Fibroblast of lung (primary cell): ENCODE data around the gene ANKRD36C. TPM values are rescaled to one million over a fixed set of nuclear protein-coding genes. Genes with fewer than 3 reads are reported as not detected.
"Not testable (repeated sequence)": the region's sequence is repeated elsewhere in the genome, so short reads cannot be mapped to it uniquely, and the experiment has no call there.

ENCODE experiments used
- DNase-seq, 2 donors: peaks; one replicate each; pipeline versions ENCODE4 v3.0.0 to v3.0.0-alpha.2; 2010; ENCODE audit warnings: low read depth in 2 of 2
- H2AFZ ChIP-seq: 2 replicates; pipeline ENCODE4 v1.5.1; 2012; ENCODE audit warnings: low read length, control low read depth, inconsistent platforms
- H3K27ac ChIP-seq: 2 replicates; pipeline ENCODE4 v1.5.1; 2011; ENCODE audit warnings: low read length, control low read depth; ENCODE audit not compliant: insufficient read depth
- H3K27me3 ChIP-seq: 2 replicates; pipeline ENCODE4 v1.5.1; 2011; ENCODE audit warnings: mild to moderate bottlenecking, low read length; ENCODE audit not compliant: control insufficient read depth, insufficient read depth
- H3K36me3 ChIP-seq: 2 replicates; pipeline ENCODE4 v1.5.1; 2011; ENCODE audit warnings: low read length; ENCODE audit not compliant: control insufficient read depth, insufficient read depth
- H3K4me1 ChIP-seq: 2 replicates; pipeline ENCODE4 v1.5.1; 2011; ENCODE audit warnings: low read length; ENCODE audit not compliant: control insufficient read depth, insufficient read depth; ENCODE audit errors: extremely low read depth
- H3K4me2 ChIP-seq: 2 replicates; pipeline ENCODE4 v1.5.1; 2011; ENCODE audit warnings: low read length, control low read depth; ENCODE audit not compliant: insufficient read depth; ENCODE audit errors: extremely low read depth
- H3K4me3 ChIP-seq, 4 experiments: fragments of 200-600 bp in 1 of 4; sonication (generic) in 1 of 4; replicated peaks in 1 of 4; 2 replicates each; pipeline ENCODE4 v1.5.1; 2011 to 2016; ENCODE audit warnings: low read length in 4 of 4, low read depth in 3 of 4, mild to moderate bottlenecking in 3 of 4, control low read depth in 2 of 4, inconsistent platforms in 1 of 4, mixed read lengths in 1 of 4; ENCODE audit not compliant: insufficient read depth in 1 of 4; ENCODE audit errors: control extremely low read depth in 1 of 4
- H3K79me2 ChIP-seq: 2 replicates; pipeline ENCODE4 v1.5.1; 2012; ENCODE audit warnings: mild to moderate bottlenecking, low read length, inconsistent platforms; ENCODE audit not compliant: control insufficient read depth, insufficient read depth
- H3K9ac ChIP-seq: 2 replicates; pipeline ENCODE4 v1.5.1; 2011; ENCODE audit warnings: mild to moderate bottlenecking, low read length, control low read depth; ENCODE audit not compliant: insufficient read depth
- H3K9me3 ChIP-seq: 2 replicates; pipeline ENCODE4 v1.5.1; 2012; ENCODE audit warnings: low read depth, low read length; ENCODE audit not compliant: control insufficient read depth, insufficient read depth
- H4K20me1 ChIP-seq: 2 replicates; pipeline ENCODE4 v1.5.1; 2011; ENCODE audit warnings: low read length; ENCODE audit not compliant: control insufficient read depth, insufficient read depth; ENCODE audit errors: extremely low read depth
- polyA plus RNA-seq, 2 donors: library from polyadenylated mRNA; depleted of rRNA in 1 of 2; stranded (reverse) in 1 of 2; unstranded in 1 of 2; fragments of >200 nt; gene quantifications; 2 replicates each; pipeline ENCODE4 v1.2.1, GENCODE V29; 2011 to 2012; ENCODE audit warnings: missing spikeins in 1 of 2
- total RNA-seq: library from RNA; depleted of rRNA; stranded (reverse); fragments of >200 nt; gene quantifications from 2 replicates; pipeline ENCODE4 v1.2.1, GENCODE V29; 2014

The ANKRD36C gene
- total and polyA plus RNA-seq, 2 donors (not counting 1 experiment from before 2014, with no cell fraction given) = 3.9 to 32.9 TPM

DNA sequence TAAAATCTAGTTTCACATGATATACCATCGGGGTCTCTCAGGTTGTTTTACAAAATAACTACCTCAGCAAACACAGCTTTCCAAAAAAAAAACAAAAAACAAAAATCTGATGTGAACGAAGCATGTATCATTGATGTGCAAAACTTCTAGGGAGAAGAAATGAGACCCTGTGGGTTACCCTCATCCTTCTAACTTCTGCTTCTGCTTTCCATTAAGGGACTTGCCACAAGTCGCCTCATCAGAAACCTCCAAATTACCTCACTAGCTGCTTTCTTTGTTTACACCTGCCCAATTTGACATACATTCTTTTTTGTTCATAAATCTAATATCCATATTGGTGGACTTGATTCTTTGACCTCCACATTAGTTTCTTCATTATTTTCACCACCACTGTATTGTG is 60.9 kb downstream of the ANKRD36C start:
- H3K79me2 ChIP-seq, H3K4me2 ChIP-seq, DNase-seq, H3K4me3 ChIP-seq, H4K20me1 ChIP-seq, H3K27me3 ChIP-seq, H2AFZ ChIP-seq, H3K27ac ChIP-seq, H3K4me1 ChIP-seq, H3K9ac ChIP-seq, H3K9me3 ChIP-seq, H3K36me3 ChIP-seq: not testable (repeated sequence)

GRCh38 chr2:95917007-95917406 is 74.6 kb downstream of the ANKRD36C start:
- not testable (repeated sequence) for H3K9me3 ChIP-seq, H3K36me3 ChIP-seq, H3K9ac ChIP-seq, H3K4me2 ChIP-seq, H3K4me3 ChIP-seq, H4K20me1 ChIP-seq, H3K27ac ChIP-seq, H2AFZ ChIP-seq, H3K4me1 ChIP-seq, H3K79me2 ChIP-seq, H3K27me3 ChIP-seq
- peak in 1 of 2 donors; percentile 13 for DNase-seq

DNA sequence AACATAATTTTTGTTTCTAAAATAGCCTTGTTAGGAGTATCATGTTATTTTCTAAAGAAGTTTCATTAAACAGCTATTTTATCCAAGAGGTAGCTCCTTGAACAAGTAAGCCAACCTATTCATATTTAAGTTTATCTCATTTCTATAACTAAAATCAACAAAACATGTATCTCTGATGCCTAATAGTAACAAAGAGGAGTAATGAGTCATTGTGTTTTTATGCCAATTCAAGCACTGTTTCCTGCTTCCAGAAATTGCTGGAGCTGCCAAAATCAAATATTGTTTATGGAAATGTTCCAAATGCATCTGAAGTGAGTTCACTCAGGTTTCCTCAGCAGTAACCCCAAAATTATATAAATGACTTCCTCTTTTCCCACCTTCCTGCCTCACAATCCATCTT is 76.5 kb downstream of the ANKRD36C start:
- peak; percentile 13 to 14 for DNase-seq

DNA sequence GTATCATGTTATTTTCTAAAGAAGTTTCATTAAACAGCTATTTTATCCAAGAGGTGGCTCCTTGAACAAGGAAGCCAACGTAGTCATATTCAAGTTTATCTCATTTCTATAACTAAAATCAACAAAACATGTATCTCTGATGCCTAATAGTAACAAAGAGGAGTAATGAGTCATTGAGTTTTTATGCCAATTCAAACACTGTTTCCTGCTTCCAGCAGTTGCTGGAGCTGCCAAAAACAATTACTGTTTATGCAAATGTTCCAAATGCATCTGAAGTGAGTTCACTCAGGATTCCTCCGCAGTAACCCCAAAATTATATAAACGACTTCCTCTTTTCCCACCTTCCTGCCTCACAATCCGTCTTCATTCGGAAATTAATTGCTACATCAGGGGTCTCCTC is 80.2 kb downstream of the ANKRD36C start:
- H3K36me3 ChIP-seq, H3K27me3 ChIP-seq, H2AFZ ChIP-seq, H3K79me2 ChIP-seq, H3K4me1 ChIP-seq, H3K9ac ChIP-seq, H4K20me1 ChIP-seq, H3K4me3 ChIP-seq, H3K9me3 ChIP-seq, H3K27ac ChIP-seq: not testable (repeated sequence)
- peak overlapping the region; percentile 37 for H3K4me2 ChIP-seq
- DNase-seq = peak; percentile 85 to 87

More for the DNA sequence above, 76.5 kb downstream of the ANKRD36C start:
- not testable (repeated sequence) for H3K9ac ChIP-seq, H3K27ac ChIP-seq, H3K9me3 ChIP-seq, H3K4me2 ChIP-seq, H3K27me3 ChIP-seq, H2AFZ ChIP-seq, H3K4me3 ChIP-seq, H4K20me1 ChIP-seq, H3K4me1 ChIP-seq, H3K36me3 ChIP-seq, H3K79me2 ChIP-seq

GRCh38 chr2:95894443-95894842 is 97.2 kb downstream of the ANKRD36C start:
- H3K36me3 ChIP-seq, H3K9me3 ChIP-seq, H3K4me2 ChIP-seq, H4K20me1 ChIP-seq, H3K9ac ChIP-seq, DNase-seq, H3K27ac ChIP-seq, H3K79me2 ChIP-seq, H3K27me3 ChIP-seq, H2AFZ ChIP-seq, H3K4me3 ChIP-seq, H3K4me1 ChIP-seq: not testable (repeated sequence)

GRCh38 chr2:95867929-95868328 is 123.7 kb downstream of the ANKRD36C start:
- not testable (repeated sequence) for H2AFZ ChIP-seq, H3K4me1 ChIP-seq, H3K9ac ChIP-seq, DNase-seq, H3K27me3 ChIP-seq, H4K20me1 ChIP-seq, H3K9me3 ChIP-seq, H3K27ac ChIP-seq, H3K36me3 ChIP-seq, H3K4me2 ChIP-seq, H3K79me2 ChIP-seq, H3K4me3 ChIP-seq

- H3K27ac ChIP-seq, H3K4me1 ChIP-seq, H3K4me2 ChIP-seq, H4K20me1 ChIP-seq, H3K27me3 ChIP-seq, H3K9me3 ChIP-seq, H2AFZ ChIP-seq, H3K36me3 ChIP-seq, H3K9ac ChIP-seq, H3K79me2 ChIP-seq, H3K4me3 ChIP-seq, DNase-seq: not testable (repeated sequence)
These were observed 124.5 kb downstream of the ANKRD36C start for GRCh38 chr2:95867047-95867677.
